D341Med (cell line): ENCODE results near the gene PROX2.

Source experiments
- DNase-seq: peaks from one replicate; pipeline ENCODE4 v3.0.0; 2012; ENCODE audit warnings: low spot score

Gene PROX2

DNA sequence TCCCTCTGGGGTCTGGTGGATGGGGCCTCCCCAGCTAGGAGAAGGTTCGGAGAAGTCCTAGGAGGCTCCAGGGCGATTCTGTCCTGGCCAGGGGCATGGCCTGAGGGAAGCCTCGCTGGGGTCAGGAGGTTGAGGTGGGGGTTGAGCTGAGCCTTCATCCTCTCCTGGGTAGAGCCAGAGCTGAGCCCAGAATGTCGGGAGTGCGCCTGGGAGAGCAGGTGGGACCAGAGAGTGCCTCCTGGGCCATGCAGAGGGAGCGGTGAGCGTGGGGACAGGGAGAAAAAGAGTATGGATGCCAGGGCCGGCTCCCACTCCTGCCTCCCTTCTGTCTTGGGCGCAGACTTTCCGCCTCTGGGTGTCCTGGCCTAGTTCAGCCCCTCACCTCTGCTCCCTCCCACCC is 34.0 kb upstream of the PROX2 start:
- DNase-seq = no peak

DNA sequence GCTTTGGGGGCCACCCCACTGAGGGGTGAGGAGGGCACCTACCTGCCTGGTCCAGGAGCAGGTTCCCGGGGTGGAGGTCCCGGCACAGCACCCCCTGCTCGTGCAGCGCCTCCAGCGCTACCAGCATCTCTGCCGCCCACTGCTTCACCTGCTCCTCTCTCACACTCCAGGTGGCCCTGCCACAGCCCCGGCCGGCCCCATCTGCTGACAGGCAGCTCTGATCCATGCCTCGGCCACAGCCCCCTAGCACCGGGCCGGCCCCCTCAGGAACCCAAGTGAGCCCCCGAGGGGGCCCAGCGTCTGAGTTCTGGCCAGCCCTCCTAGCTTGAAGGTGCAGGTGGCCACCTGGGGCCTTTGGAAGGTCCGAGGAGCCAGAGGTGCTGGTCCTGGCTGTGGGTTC is 33.6 kb upstream of the PROX2 start:
- DNase-seq = no peak

DNA sequence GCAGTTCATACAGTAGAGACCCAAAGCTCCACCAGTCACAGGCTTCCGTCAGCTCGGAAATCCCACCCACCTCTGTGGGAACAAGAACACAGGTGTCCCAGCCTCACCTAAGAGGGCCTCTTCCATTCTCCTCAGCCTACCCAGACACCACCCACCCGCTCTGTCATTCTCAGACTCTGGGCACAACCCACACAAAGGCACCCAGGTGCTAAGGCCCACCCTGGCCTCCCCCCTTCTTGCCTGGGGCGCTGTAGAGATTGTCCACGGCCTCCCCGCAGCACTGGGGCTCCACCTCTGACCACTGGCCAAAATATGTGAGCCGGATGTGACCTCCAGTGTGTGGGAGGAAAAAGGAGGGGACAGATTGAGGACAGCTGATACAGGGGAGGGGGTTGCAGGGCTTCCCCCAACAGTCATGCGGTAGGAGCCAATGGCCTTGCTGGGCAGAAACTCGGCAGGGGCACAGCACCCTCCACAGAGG is 33.0 kb upstream of the PROX2 start:
- DNase-seq = no peak

DNA sequence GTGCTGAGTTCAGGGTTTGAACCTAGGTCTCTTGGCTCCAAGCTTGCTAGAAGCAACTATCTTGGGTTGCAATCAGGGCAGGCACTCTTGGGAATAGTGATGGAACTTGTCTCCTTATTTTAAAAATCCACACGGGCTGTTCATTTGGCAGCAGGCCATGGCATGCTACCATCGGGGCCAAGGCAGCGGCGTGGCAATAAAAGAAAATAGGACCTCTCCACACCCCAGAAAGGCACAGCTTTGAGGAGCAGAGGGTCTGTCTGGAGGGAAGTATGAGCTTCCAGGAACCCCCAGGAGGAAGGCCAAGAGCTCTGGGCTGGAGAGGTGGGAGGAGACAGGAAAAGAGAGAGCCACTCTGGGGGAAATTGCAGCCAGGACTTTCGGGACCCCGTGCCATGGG is 31.8 kb upstream of the PROX2 start:
- no peak for DNase-seq

DNA sequence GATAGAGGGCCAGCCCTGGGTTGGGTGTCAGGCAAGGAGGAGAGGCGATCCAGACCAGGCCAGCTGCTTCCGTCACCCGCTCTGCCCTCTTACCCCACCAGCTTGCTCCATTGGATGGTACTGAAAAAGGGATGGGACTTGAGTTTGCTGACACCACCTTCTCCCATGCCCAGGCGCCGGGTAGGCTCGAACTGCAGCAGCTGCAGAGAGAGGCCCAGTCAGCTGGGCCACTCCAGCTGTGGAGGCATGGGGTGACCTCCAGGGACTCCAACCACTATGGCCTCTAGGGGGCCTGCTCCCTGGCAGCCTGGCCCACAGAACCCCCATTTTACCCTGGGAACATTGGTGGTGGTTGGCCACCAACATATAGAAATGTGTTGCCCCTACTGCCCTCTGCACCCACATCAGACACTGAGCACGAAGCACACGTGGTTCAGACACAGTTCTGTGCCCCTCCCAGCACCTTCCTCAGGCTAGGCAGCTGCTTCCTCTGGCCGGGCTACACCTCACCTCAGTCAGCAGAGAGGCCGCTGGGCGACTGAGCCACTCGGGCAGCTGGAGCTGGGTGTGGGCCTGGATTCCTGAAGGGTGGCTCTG is 31.1 kb upstream of the PROX2 start:
- DNase-seq = no peak

DNA sequence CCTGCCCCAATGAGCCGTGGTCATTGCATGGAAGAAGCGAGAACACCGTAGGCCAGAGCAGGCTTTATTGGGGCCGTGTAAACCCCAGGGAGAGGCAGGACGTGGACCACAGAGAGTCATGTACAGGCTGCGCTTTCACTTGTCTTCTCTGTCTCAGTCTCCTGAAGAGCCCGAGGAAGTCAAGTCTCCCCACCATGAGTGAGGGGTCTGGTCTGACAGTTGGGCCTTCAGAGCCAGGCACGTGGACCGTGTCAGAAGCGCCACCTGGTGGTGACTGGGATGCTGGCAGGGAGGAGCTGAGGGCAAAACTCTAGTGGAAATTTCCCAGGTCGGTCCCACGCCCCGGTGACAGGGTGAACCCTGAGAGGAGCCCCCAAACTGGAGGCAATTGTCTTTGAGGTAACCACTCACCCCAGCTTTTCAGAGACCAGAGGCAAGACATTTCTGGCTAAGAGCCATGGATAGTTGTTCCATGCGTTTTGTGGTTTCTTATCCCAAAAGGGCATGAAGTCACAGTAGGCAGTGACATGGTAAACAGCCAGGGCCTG is 29.7 kb upstream of the PROX2 start:
- DNase-seq = peak; percentile 85

DNA sequence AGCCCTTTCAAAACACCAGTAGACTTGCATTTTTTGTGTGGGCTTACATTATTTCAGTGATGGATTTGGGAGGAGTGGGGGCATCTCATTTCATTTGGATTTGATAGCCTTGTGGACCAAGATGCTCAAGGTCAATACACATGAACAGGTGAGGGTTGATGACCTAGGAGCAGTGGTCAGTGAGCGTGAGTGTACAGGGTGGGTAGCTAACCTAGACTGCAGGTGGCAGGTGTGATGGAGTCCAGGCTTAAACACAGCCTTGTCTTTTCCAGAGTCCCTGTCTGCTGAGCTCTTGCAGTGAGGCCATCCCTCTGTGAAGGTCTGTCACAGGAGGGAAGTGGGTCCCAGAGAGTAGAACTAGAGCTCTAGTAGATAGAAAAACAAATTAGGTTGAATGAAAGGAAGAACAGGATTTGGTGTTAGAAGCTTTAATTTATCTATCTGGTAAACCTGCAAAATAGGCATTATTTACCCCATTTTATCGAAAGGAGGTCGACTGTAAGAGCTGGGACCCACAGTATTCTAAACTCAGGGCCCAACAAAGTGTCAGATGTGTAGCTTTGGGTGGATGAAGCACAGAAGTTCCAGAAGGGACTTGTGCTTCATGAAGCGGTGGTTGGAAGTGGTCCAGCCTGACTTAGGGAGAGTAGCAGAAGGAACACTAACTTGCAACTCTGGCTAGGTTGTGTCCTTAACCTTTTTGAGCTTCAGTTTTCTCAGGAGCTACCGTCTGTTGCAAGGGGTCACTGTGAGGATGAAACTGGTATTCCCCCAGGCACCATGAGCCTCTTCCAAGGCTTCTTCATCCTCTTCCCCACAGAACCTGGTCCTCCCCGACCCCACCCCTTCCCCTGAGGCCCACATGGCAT is 28.9 kb upstream of the PROX2 start:
- no peak for DNase-seq

DNA sequence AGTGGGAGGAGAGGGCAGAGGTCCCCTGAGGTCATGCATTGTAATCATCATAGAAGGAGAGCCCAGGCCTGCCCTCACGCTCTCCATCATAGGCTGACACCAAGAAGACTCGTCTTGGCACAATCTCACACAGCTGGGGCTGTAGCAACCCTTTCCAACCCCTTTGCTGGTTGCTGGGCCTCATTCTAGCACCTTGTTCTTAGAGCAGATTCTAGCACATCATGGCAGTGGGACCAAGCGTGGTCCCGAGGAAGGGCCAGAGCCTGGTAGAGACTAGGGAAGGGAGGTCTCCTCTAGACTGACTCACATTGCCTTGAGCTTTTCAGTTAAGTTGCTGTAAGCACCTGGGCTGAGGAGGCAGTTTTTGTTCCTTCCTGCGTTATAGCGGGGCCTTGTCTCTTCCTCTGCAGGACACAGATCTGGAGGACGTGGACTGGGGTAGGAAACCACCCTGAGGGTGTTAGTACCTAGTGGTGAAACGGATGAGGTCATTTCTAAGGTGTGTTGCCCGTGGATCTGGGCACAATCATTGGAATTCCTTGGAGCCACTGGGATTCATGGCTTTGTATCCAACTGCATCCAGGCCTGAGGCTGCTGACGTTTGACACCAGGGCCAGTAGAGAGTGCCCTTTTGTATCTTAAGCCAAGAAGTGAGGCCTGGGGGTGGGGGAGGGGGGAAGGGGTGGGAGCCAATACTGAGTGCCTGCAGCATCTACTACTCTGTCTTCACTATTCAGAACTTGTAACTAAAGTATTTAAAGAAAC is 27.2 kb upstream of the PROX2 start:
- no peak for DNase-seq

DNA sequence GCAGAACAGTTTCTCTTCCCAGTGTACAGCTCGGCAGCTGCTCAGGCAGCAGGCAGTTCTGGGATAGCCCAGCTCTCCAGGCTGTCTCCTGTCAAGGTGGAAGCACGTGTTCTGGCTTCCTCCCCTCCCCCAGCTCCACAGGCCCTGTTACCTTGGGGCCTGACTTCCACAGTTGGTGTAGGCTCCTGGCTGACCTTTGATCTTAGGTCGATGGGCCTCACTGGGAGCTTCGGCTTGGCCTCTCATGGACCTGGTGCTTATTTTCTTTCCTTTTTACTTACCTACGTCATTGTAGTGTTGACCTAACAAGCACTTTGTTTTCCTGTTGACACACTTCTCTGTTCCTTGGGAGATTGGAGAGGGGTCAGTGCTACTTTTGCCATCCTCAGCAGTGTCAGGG is 22.7 kb upstream of the PROX2 start:
- no peak for DNase-seq

DNA sequence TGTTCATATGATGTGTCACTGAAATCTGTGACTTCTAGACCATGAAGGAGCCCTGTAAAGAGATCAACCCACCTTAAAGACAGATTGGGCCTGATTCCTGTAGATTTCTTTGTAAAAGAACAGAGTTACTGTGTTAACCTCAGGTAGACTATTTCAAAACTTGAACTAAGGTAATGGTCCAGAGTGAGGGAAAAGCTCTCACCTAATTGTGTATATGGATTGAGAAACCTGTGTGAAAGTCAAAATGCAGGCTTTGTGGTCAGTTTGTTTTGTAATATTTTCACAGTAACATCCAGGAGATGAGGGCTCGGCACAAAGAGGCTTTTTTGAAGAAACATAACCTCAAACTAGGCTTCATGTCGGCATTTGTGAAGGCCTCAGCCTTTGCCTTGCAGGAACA is 22.1 kb upstream of the PROX2 start:
- DNase-seq = no peak

DNA sequence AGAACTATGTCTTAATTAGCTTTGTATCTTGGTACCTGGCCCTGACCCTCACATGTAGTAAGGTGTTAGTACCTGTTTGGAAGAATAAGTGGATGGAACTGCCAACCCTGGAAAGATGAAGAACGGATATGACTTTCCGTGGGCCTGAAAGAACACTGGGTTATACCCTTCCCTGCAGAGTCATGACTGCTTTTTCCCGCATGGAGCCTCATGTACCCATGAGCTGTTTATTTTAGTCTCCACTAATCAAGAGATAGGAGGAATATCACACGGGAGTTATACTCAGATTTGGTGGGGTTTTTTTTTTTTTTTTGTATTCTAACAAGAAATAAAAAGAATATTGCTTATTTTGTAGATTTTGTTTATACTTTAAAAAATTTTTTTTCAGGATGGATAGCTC is 21.7 kb upstream of the PROX2 start:
- no peak for DNase-seq

DNA sequence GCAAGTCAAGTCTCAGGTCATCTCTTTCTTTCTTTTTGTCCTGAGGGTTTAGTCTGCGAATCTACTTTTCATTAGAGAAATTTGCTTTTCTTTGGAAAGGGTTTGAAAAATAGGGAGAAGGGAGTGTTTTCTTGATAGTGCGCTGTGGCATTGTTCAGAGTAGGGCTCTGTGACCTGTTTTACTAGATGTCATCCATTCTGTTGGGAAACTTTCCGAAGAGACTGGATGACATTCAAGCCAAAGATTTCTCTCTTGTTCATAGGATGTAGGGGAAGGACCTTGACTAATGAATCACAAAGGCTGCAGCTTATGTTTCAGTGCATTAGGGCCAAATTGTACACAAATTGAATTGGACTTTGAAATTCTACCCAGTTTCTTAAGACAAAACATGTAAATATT is 20.5 kb upstream of the PROX2 start:
- DNase-seq = no peak

DNA sequence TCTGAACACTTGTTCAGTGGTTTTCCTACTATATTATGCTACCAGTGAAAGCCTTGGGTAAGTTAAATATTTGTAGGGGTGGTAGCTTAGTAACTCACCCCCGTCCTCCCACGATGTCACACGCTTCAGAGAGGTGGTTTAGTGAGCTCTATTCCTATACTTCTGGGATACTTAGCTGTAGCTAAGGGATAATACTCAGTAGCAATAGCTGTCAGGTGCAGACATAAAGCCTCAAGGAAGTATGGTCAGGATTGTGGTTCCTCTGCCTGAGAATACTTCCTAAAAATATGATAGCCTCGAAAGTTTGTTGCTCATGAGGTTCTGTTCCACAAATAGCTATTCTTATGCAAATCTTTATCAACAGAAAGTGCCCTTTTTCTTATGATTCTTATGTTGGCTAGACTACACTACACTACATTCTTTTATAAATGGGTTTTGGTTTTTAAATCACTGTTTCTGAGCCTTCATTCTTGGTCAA is 17.7 kb upstream of the PROX2 start:
- no peak for DNase-seq

DNA sequence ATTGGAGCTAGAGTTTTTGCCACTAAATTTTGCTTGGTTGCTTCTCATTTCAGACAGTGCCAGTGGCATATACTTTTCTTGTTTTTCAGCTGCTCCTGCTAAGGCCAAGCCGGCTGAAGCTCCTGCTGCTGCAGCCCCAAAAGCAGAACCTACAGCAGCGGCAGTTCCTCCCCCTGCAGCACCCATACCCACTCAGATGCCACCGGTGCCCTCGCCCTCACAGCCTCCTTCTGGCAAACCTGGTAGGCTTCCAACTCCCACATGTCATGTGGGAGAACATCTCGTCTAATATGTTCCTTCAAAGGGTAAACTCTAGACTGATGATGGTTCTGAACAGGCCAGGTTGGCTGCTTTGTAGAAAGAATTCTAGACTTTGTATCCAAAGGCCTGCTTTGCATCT is 16.8 kb upstream of the PROX2 start:
- no peak for DNase-seq

DNA sequence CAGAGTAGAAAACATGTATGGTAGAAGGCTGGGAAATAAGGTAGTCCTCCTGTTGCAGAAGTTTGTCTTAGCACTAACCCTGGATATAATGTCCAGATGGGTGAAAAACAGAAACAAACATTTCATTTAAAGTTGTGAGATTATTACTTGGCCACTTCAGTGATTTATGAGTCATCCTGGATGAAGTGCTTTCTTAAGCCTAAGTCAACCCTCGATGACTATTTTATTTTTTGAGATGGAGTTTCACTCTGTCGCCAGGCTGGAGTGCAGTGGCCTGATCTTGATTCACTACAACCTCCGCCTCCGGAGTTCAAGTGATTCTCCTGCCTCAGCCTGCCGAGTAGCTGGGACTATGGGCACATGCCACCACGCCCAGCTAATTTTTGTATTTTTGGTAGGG is 15.9 kb upstream of the PROX2 start:
- DNase-seq = no peak

DNA sequence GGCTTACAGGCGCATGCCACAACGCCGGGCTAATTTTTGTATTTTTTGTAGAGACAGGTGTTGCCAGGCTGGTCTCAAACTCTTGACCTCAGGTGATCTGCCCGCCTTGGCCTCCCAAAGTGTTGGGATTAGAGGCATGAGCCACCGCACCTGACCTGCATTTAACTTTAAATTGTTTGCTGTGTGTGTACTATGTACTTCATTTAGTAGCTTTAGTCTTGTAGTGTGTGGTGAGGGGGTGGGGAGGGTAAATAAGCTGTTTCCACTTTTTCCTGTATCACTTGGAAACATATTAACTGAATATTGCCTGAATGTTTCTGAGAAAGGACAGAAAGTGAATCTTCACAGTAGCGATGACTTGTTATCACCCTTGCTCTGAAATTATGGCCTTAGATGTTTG is 14.3 kb upstream of the PROX2 start:
- no peak for DNase-seq

DNA sequence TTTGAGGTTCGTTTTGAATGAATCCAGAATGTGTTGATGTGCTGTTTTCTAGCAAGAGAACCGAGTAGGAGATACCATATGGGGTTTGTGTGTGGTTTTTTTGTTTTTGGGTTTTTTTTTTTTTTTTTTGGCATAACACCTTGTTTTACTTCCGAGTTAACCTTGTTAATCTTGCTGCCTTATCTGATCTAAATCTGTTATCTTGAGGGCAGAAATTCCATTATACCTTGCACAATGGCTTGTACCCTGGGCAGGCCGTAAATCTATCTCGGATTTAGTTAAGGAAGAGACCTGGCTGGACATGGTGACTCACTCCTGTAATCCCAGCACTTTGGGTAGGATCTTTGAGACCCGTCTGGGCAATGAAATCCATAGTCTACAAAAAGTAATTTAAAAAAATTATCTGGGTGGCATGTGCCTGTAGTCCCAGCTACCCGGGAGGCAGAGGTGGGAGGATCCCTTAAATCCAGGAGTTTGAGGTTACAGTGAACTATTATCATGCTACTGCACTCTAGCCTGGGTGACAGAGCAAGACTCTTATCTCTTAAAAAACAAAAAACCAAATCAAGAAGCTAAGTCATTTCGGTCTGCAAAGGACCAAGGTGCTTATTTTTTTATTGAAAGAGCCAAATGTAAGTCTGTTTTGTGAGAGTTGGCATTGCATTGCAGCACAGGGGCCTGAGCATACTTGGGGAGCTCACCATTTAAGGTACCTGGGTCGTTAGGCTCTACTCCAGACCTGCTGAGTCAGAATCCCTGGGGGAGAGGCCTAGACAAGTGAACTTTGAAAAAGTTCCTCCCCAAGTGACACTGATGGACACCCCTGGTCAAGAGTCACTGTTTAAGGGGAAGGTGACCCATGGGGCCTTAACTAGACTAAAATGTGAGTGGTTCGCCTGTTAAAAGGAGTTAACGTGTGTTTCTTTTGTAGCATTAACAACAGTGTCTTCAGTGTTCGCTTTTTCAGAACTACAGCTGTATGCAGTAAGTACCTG is 12.5 kb upstream of the PROX2 start:
- DNase-seq = no peak

DNA sequence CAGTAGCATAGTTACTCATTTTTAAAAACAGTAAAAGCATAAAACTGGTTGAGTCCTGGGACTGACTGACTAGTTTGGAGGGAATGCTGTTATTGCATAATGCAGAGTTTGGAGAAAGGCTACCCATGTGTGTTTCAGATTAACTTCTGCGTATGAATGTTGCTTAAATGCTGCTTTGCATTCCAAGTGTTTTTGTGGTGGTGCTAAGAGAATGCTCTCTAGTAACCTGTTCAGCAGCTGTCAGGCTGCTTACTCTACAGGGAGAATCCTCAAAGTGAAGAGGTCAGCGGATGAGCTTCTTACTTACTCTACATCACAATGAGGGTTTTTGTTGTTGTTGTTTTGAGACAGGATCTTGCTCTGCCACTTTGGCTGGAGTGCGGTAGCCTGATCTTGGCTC is 10.1 kb upstream of the PROX2 start:
- DNase-seq = no peak

DNA sequence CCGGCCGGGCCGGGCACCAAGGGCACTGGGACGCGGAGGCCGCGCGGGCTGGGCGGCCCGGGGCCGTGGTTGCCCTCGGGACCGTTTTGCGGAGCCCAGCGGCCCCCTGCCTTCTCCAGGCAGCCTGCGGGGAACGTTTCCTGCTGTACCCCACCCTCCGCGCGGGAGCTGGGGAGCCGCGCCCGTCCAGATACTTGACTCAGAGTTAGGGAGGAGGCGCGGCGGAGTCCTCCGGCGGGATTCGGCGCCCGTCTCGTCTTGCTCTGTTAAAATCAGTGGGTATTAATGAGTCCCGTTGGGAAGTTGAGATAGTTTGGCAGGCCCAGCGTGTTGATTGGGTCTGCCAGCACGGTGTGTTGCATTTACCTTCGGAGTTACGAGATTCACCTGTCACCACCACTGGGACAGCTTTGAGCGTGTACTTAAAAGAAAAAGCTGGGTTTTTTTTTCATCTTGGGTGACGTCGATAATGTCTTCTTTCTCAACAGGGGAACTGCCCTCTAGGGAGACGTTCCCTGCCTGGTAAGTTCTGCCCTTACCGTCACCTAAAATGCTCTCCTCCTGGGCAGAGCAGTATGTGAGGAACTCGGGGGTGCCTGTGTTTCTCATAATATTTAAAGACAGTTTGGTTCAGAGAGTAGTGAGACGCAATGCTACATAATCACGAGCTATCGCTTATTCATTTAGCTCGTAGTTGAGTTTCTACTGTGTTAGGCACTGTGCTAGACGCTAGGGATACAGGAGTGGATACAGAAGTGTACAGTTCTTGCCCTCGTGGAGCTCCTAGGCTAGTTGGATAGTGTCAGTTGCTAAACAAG is 6.4 kb upstream of the PROX2 start:
- no peak for DNase-seq

DNA sequence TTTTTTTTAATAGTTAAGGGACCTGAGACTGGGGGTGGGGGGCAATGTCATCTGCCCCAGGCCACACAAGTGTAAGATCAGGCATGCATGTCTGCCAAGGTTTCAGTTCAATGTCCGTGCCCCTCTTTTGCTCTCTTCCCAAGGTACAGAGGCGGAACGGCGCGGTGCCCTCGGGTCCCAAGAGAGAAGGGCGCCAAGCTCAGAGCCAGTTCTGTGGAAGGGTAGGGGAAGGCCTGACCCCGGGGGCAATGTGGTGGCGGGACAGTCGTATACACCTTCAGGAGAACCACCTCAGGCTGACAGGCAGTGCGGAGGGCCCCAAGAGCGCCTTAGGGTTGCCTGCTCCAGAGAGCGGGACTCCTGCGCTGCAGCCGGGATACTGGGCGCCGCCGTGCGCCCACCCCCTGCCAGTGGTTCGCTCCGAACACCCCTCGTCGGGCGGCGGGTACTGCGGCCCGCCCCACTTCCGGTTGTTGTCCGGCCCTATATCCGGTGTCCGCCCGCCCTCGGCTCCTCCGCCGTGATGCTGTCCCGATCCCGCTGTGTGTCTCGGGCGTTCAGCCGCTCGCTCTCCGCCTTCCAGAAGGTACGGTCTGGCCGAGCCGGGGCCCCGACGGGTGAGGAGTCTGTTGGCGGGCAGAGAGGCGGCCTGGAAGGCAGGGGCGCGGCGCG is 5.6 kb upstream of the PROX2 start, which contains the start of gene DLST:
TSS of gene DLST (plus strand) at position 486 of the 672 bp plus-strand sequence. CDS start at position 524, 38 bp downstream.
- DNase-seq = peak; percentile 98
